ENCODE data around the gene VMO1.

VMO1 gene

GRCh38 chr17:4748686-4749085, 37.5 kb downstream of the VMO1 start:
- no peak overlapping the region for H3K27ac Mint-ChIP-seq
- peaks cover 24% of the 10 kb centered on the region for H3K27me3 Mint-ChIP-seq
- H3K4me1 Mint-ChIP-seq: peaks cover 23% of the 10 kb centered on the region
- DNase-seq: no peak
- ATAC-seq: no peak
- H3K9me3 Mint-ChIP-seq: no peaks in the 10 kb centered on the region
- peak overlapping the region in 1 of 2 donors; percentile 61 for H3K4me3 Mint-ChIP-seq

GRCh38 chr17:4747847-4748246, 38.3 kb downstream of the VMO1 start:
- Mint-ChIP-seq H3K27me3 (peaks cover 24% of the 10 kb centered on the region), H3K9me3 (no peaks in the 10 kb centered on the region), H3K4me1 (peaks cover 23% of the 10 kb centered on the region), H3K4me3 (peak overlapping the region; percentile 61 to 73), H3K27ac (peak overlapping the region in 1 of 2 donors; percentile 30)
- ATAC-seq: peak; percentile 84
- DNase-seq: no peak

GRCh38 chr17:4744999-4745969, 40.9 kb downstream of the VMO1 start:
- peak; percentile 54 for ATAC-seq
- DNase-seq: no peak
- Mint-ChIP-seq H3K4me3 (no peak overlapping the region), H3K27me3 (peaks cover 47% of the 10 kb centered on the region), H3K9me3 (no peaks in the 10 kb centered on the region), H3K27ac (peak overlapping the region in 1 of 2 donors; percentile 86), H3K4me1 (peaks cover 27% of the 10 kb centered on the region)

- Mint-ChIP-seq H3K9me3 (no peaks in the 10 kb centered on the region), H3K4me1 (peaks cover 35% of the 10 kb centered on the region), H3K4me3 (no peak overlapping the region), H3K27ac (no peak overlapping the region), H3K27me3 (peaks cover 55% of the 10 kb centered on the region)
- DNase-seq (no peak), ATAC-seq (no peak)
Measured at GRCh38 chr17:4743898-4744297, 42.3 kb downstream of the VMO1 start.

- no peak for DNase-seq
- Mint-ChIP-seq H3K9me3 (no peaks in the 10 kb centered on the region), H3K27ac (no peak overlapping the region), H3K27me3 (peaks cover 62% of the 10 kb centered on the region), H3K4me1 (peaks cover 35% of the 10 kb centered on the region), H3K4me3 (no peak overlapping the region)
- no peak for ATAC-seq
Measured at GRCh38 chr17:4743216-4743615, 42.9 kb downstream of the VMO1 start.

- ATAC-seq (no peak), DNase-seq (no peak)
- no peak overlapping the region for H3K27ac Mint-ChIP-seq
- H3K9me3 Mint-ChIP-seq: no peaks in the 10 kb centered on the region
- no peak overlapping the region for H3K4me3 Mint-ChIP-seq
- H3K27me3 Mint-ChIP-seq: peaks cover 64% of the 10 kb centered on the region
- peaks cover 32% of the 10 kb centered on the region for H3K4me1 Mint-ChIP-seq
Measured at GRCh38 chr17:4742629-4743028, 43.5 kb downstream of the VMO1 start.

- Mint-ChIP-seq H3K4me1 (peaks cover 29% of the 10 kb centered on the region), H3K27me3 (peaks cover 64% of the 10 kb centered on the region), H3K4me3 (no peak overlapping the region), H3K27ac (no peak overlapping the region), H3K9me3 (no peaks in the 10 kb centered on the region)
- ATAC-seq: no peak
- no peak for DNase-seq
Measured at GRCh38 chr17:4742133-4742532, 44.0 kb downstream of the VMO1 start.

- Mint-ChIP-seq H3K4me3 (no peak overlapping the region), H3K27ac (no peak overlapping the region), H3K27me3 (peaks cover 64% of the 10 kb centered on the region), H3K4me1 (peaks cover 29% of the 10 kb centered on the region), H3K9me3 (no peaks in the 10 kb centered on the region)
- ATAC-seq (no peak), DNase-seq (no peak)
Measured at GRCh38 chr17:4741544-4741943, 44.6 kb downstream of the VMO1 start.

- Mint-ChIP-seq H3K9me3 (no peaks in the 10 kb centered on the region), H3K4me3 (peak overlapping the region; percentile 63 to 84), H3K27ac (peak overlapping the region in 1 of 2 donors; percentile 29), H3K27me3 (peaks cover 63% of the 10 kb centered on the region), H3K4me1 (peaks cover 36% of the 10 kb centered on the region)
- DNase-seq (no peak), ATAC-seq (no peak)
Measured at GRCh38 chr17:4740584-4740983, 45.6 kb downstream of the VMO1 start.

- Mint-ChIP-seq H3K4me1 (peaks cover 30% of the 10 kb centered on the region), H3K27me3 (peaks cover 57% of the 10 kb centered on the region), H3K27ac (peak overlapping the region in 1 of 2 donors; percentile 29), H3K9me3 (no peaks in the 10 kb centered on the region), H3K4me3 (peak overlapping the region; percentile 63 to 84)
- DNase-seq: no peak
- no peak for ATAC-seq
Measured at GRCh38 chr17:4740025-4740351, 46.2 kb downstream of the VMO1 start.

GRCh38 chr17:4739122-4740024, 46.8 kb downstream of the VMO1 start, which contains the start of the genes CXCL16 and ZMYND15:
CXCL16 (minus strand) TSS chr17:4739928; CDS start chr17:4739339, 589 bp downstream.
ZMYND15 (plus strand) TSS chr17:4739833; CDS start chr17:4740549, 716 bp downstream.
- Mint-ChIP-seq H3K27me3 (peaks cover 51% of the 10 kb centered on the region), H3K27ac (peak within 1 kb of the TSS; percentile 64 to 78), H3K9me3 (no peaks in the 10 kb centered on the region), H3K4me3 (peak within 1 kb of the TSS; percentile 86 to 88), H3K4me1 (peaks cover 28% of the 10 kb centered on the region)
- peak; percentile 46 to 48 for DNase-seq
- ATAC-seq: peak; percentile 67

GRCh38 chr17:4738136-4739121, 47.7 kb downstream of the VMO1 start:
- Mint-ChIP-seq H3K27me3 (peaks cover 41% of the 10 kb centered on the region), H3K4me3 (peak overlapping the region; percentile 86 to 88), H3K9me3 (no peaks in the 10 kb centered on the region), H3K27ac (peak overlapping the region; percentile 64 to 78), H3K4me1 (peaks cover 32% of the 10 kb centered on the region)
- DNase-seq (no peak), ATAC-seq (peak; percentile 10)

GRCh38 chr17:4735876-4736651, 50.1 kb downstream of the VMO1 start:
- H3K4me3 Mint-ChIP-seq: no peak overlapping the region
- no peak for DNase-seq
- peaks cover 25% of the 10 kb centered on the region for H3K27me3 Mint-ChIP-seq
- ATAC-seq: no peak
- H3K4me1 Mint-ChIP-seq: peaks cover 46% of the 10 kb centered on the region
- no peaks in the 10 kb centered on the region for H3K9me3 Mint-ChIP-seq
- H3K27ac Mint-ChIP-seq: no peak overlapping the region

Data from stimulated activated naive CD8-positive, alpha-beta T cell treated with anti-CD3 and anti-CD28 coated beads, Interleukin-15, amount 100 ng/mL, for 72 hours (primary cell).